HCT116 (cell line): Measurements from ENCODE around the gene STYK1. TPM values are rescaled to one million over a fixed set of nuclear protein-coding genes. Genes with fewer than 3 reads are reported as not detected.

Experiments used
- ATAC-seq: fragments of 200-7000 bp; cut with Tn5 transposase; 2 replicates; pipeline ENCODE4 v1.9.1; 2020; ENCODE audit warnings: mild to moderate bottlenecking, moderate library complexity
- BruUV-seq: library from RNA; stranded (reverse); fragments of 400-500 nt; replicated peaks from 2 replicates; lab custom pipeline; 2021; lab: Mats Ljungman, UMichigan
- CTCF ChIA-PET: fragments of 300-600 bp; sonication (Branson Sonifier 250); formaldehyde crosslinking; loops from one replicate; lab custom pipeline; 2021; ENCODE audit warnings: antibody characterized with exemption; lab: Charles Lee
- POLR2A ChIA-PET: fragments of 300-600, 350-600 bp; sonication (Branson Sonifier 250); formaldehyde crosslinking; loops from one replicate; lab custom pipeline; 2021; ENCODE audit warnings: antibody characterized with exemption; lab: Charles Lee
- RAD21 ChIA-PET, 2 experiments: fragments of 300-600 bp; sonication (Branson Sonifier 250); formaldehyde crosslinking; loops; one replicate each; lab custom pipeline; 2023; ENCODE audit warnings: low total read pairs in 2 of 2; ENCODE audit not compliant: uncharacterized antibody in 2 of 2, unreplicated experiment in 2 of 2, low non-redundant PET in 1 of 2; lab: Charles Lee
- DNase-seq: peaks from one replicate; pipeline ENCODE4 v3.0.0-alpha.2; 2010; ENCODE audit warnings: low read depth, low spot score
- H2AFZ ChIP-seq: fragments of 200-600 bp; shearing (Covaris generic), sonication (generic); 2 replicates; pipeline ENCODE4 v1.6.1; 2017; ENCODE audit warnings: low read depth, mixed run types, mixed read lengths, antibody characterized with exemption, low read length; ENCODE audit not compliant: poor library complexity, severe bottlenecking
- H3K27ac ChIP-seq: 2 replicates; pipeline ENCODE4 v1.5.1; 2012; ENCODE audit warnings: low read depth, low read length
- H3K27me3 ChIP-seq: fragments of 200-600 bp; sonication (generic); 2 replicates; pipeline ENCODE4 v1.6.1; 2016; ENCODE audit warnings: mixed run types, low read length, mixed read lengths; ENCODE audit not compliant: insufficient read depth
- H3K36me3 ChIP-seq, 2 experiments: fragments of 200-500 bp in 1 of 2; fragments of 200-600 bp in 1 of 2; sonication (Bioruptor generic) in 1 of 2; sonication (generic) in 1 of 2; 2 replicates each; pipeline versions ENCODE4 v1.5.1 to v1.6.1; 2014 to 2016; ENCODE audit warnings: low read length in 2 of 2, inconsistent platforms in 1 of 2, mixed read lengths in 1 of 2, mixed run types in 1 of 2; ENCODE audit not compliant: insufficient read depth in 2 of 2, control insufficient read depth in 1 of 2
- H3K4me1 ChIP-seq, 2 experiments: fragments of 200-600 bp in 1 of 2; sonication (generic) in 1 of 2; 2 replicates each; pipeline versions ENCODE4 v1.5.1 to v1.6.1; 2012 to 2017; ENCODE audit warnings: low read length in 2 of 2, inconsistent platforms in 1 of 2, mild to moderate bottlenecking in 1 of 2, mixed read lengths in 1 of 2, mixed run types in 1 of 2, moderate library complexity in 1 of 2; ENCODE audit not compliant: insufficient read depth in 2 of 2, control insufficient read depth in 1 of 2
- H3K4me2 ChIP-seq: fragments of 200-600 bp; sonication (generic); 2 replicates; pipeline ENCODE4 v1.6.1; 2017; ENCODE audit warnings: mixed run types, low read length, mixed read lengths
- H3K4me3 ChIP-seq, 2 experiments: fragments of 200-600 bp in 1 of 2; sonication (generic) in 1 of 2; replicated peaks in 1 of 2; 2 replicates each; pipeline ENCODE4 v1.5.1; 2011 to 2016; ENCODE audit warnings: low read length in 2 of 2, control low read depth in 1 of 2, low read depth in 1 of 2, mild to moderate bottlenecking in 1 of 2, mixed read lengths in 1 of 2, mixed run types in 1 of 2
- H3K79me2 ChIP-seq: fragments of 200-600 bp; sonication (generic); 2 replicates; pipeline ENCODE4 v1.6.1; 2017; ENCODE audit warnings: mild to moderate bottlenecking, mixed run types, low read length, moderate library complexity, mixed read lengths; ENCODE audit not compliant: insufficient read depth
- H3K9ac ChIP-seq: fragments of 200-600 bp; sonication (generic); 2 replicates; pipeline ENCODE4 v1.6.1; 2016; ENCODE audit warnings: low read length, mixed read lengths
- H3K9me2 ChIP-seq: fragments of 200-600 bp; sonication (generic), shearing (Covaris generic); 2 replicates; pipeline ENCODE4 v1.6.1; 2017; ENCODE audit warnings: mixed run types, mild to moderate bottlenecking, moderate library complexity; ENCODE audit not compliant: insufficient read depth
- H3K9me3 ChIP-seq, 2 experiments: fragments of 200-500 bp in 1 of 2; fragments of 200-600 bp in 1 of 2; sonication (Bioruptor generic) in 1 of 2; sonication (generic) in 1 of 2; 2 replicates each; pipeline ENCODE4 v1.6.1; 2014 to 2017; ENCODE audit warnings: low read length in 2 of 2, mixed read lengths in 2 of 2, inconsistent platforms in 1 of 2, low read depth in 1 of 2, mild to moderate bottlenecking in 1 of 2, mixed run types in 1 of 2, moderate library complexity in 1 of 2; ENCODE audit not compliant: control insufficient read depth in 1 of 2, insufficient read depth in 1 of 2
- H4K20me1 ChIP-seq: fragments of 200-600 bp; sonication (generic), shearing (Covaris generic); 2 replicates; pipeline ENCODE4 v1.6.1; 2017; ENCODE audit warnings: mixed run types, mild to moderate bottlenecking, moderate library complexity; ENCODE audit not compliant: insufficient read depth
- CEBPB ChIP-seq: IDR thresholded peaks from 2 replicates; pipeline ENCODE4 v1.6.1; 2012; ENCODE audit warnings: low read depth
- EGR1 ChIP-seq: IDR thresholded peaks from 2 replicates; pipeline ENCODE4 v1.6.1; 2012; ENCODE audit warnings: low read depth
- MAX ChIP-seq: IDR thresholded peaks from 2 replicates; pipeline ENCODE4 v1.6.1; 2012
- POLR2AphosphoS5 ChIP-seq: IDR thresholded peaks from 2 replicates; pipeline ENCODE4 v1.6.1; 2011; ENCODE audit warnings: mild to moderate bottlenecking, low read depth, low read length, moderate library complexity
- SIN3A ChIP-seq: IDR thresholded peaks from 2 replicates; pipeline ENCODE4 v1.6.1; 2012; ENCODE audit warnings: low read depth
- SP1 ChIP-seq: IDR thresholded peaks from 2 replicates; pipeline ENCODE4 v1.6.1; 2012; ENCODE audit warnings: low read depth
- TCF7L2 ChIP-seq: IDR thresholded peaks from 2 replicates; pipeline ENCODE4 v1.7.0; 2011; ENCODE audit warnings: borderline replicate concordance, inconsistent platforms; ENCODE audit not compliant: insufficient read depth, insufficient read length; ENCODE audit errors: extremely low read depth
- YY1 ChIP-seq: IDR thresholded peaks from 2 replicates; pipeline ENCODE4 v1.6.1; 2011; ENCODE audit warnings: low read length, low read depth, moderate library complexity, mild to moderate bottlenecking; ENCODE audit not compliant: insufficient replicate concordance; ENCODE audit errors: extremely low read depth
- intact Hi-C: fragments of 100-400 bp; cut with micrococcal nuclease; formaldehyde crosslinking; loops from 2 replicates; pipeline ENCODE4 v1.10.0; 2022
- total RNA-seq: library from RNA; stranded (reverse); gene quantifications from one replicate; pipeline ENCODE4 v1.2.1, GENCODE V29; 2021; ENCODE audit not compliant: unreplicated experiment
- TF ChIP-seq, protein P1 (sequence below), 3 experiments: fragments of 200-600 bp in 1 of 3; sonication (generic) in 1 of 3; IDR thresholded peaks in 2 of 3; conservative IDR thresholded peaks in 1 of 3; 2 replicates each; pipeline ENCODE4 v1.5.1; 2012 to 2017; ENCODE audit warnings: low read depth in 2 of 3, low read length in 2 of 3, antibody characterized with exemption in 1 of 3, borderline replicate concordance in 1 of 3, control low read depth in 1 of 3, mild to moderate bottlenecking in 1 of 3, mixed read lengths in 1 of 3, mixed run types in 1 of 3, moderate library complexity in 1 of 3; ENCODE audit not compliant: insufficient read depth in 1 of 3

STYK1 gene
- total RNA-seq, 1 experiment from 2014 or later: 4.4 TPM

- RAD21 ChIA-PET: no interaction called here
- TF ChIP-seq SIN3A: peak; percentile 95
- TF ChIP-seq YY1: peak; percentile 81
- TF ChIP-seq SP1: peak; percentile 58; the same call in 1 of the 2 replicates
- peak; percentile 98 for TF ChIP-seq MAX
- TF ChIP-seq CEBPB: peak; percentile 99
- TF ChIP-seq EGR1: peak; percentile 78
- TF ChIP-seq POLR2AphosphoS5: peak; percentile 74
- no peak for TF ChIP-seq TCF7L2
- TF ChIP-seq, protein P1, sequence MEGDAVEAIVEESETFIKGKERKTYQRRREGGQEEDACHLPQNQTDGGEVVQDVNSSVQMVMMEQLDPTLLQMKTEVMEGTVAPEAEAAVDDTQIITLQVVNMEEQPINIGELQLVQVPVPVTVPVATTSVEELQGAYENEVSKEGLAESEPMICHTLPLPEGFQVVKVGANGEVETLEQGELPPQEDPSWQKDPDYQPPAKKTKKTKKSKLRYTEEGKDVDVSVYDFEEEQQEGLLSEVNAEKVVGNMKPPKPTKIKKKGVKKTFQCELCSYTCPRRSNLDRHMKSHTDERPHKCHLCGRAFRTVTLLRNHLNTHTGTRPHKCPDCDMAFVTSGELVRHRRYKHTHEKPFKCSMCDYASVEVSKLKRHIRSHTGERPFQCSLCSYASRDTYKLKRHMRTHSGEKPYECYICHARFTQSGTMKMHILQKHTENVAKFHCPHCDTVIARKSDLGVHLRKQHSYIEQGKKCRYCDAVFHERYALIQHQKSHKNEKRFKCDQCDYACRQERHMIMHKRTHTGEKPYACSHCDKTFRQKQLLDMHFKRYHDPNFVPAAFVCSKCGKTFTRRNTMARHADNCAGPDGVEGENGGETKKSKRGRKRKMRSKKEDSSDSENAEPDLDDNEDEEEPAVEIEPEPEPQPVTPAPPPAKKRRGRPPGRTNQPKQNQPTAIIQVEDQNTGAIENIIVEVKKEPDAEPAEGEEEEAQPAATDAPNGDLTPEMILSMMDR (IDR thresholded peaks at IDR 0.05 in 2 of 3, conservative IDR thresholded peaks at IDR 0.05 in 1 of 3; ENCODE audit: borderline replicate concordance in 1 of 3, insufficient read depth in 1 of 3, low read depth in 2 of 3, low read length in 2 of 3): no peak
- TF ChIP-seq, all 23 proteins: peak for 7
- Histone ChIP-seq H3K36me3 (peaks cover 0 to 10% of the 10 kb centered on the region in 2 experiments; a peak in 2 of 4 replicates), H3K27ac (peak overlapping the region; percentile 96), H3K9ac (peak overlapping the region; percentile 97), H4K20me1 (peaks cover 31% of the 10 kb centered on the region; the same call in 1 of the 2 replicates), H3K9me3 (no peaks in the 10 kb centered on the region), H3K4me1 (peaks cover 43 to 59% of the 10 kb centered on the region in 2 experiments), H3K27me3 (no peaks in the 10 kb centered on the region), H3K4me3 (peak overlapping the region; percentile 90 to 93), H2AFZ (no peak overlapping the region), H3K9me2 (no peaks in the 10 kb centered on the region), H3K79me2 (peaks cover 74% of the 10 kb centered on the region), H3K4me2 (peak overlapping the region; percentile 77)
- intact Hi-C loops: no loop called here
- ATAC-seq: peak; percentile 46
- POLR2A ChIA-PET: no interaction called here
- CTCF ChIA-PET: no interaction called here
- BruUV-seq: TSS peak; percentile 38
- peak; percentile 81 for DNase-seq
These were observed 48.0 kb upstream of the STYK1 start for GRCh38 chr12:10721651-10722501.
